GM18951 (cell line): ENCODE measurements around the gene PCBP3.
"Not testable (repeated sequence)": the region's sequence is repeated elsewhere in the genome, so short reads cannot be mapped to it uniquely, and the experiment has no call there.

Experiments used
- POLR2A ChIP-seq: IDR thresholded peaks from 4 replicates; pipeline ENCODE4 v1.6.1; 2011; ENCODE audit warnings: mild to moderate bottlenecking; ENCODE audit not compliant: insufficient read length, insufficient read depth; ENCODE audit errors: extremely low read depth
- in situ Hi-C: fragments of 300-500 bp; cut with MboI; formaldehyde crosslinking; loops from one replicate; pipeline ENCODE4 v1.12.0; 2022; ENCODE audit warnings: low sequenced_read_pairs, mixed read lengths, inconsistent platforms; ENCODE audit not compliant: unreplicated experiment

PCBP3 gene

DNA sequence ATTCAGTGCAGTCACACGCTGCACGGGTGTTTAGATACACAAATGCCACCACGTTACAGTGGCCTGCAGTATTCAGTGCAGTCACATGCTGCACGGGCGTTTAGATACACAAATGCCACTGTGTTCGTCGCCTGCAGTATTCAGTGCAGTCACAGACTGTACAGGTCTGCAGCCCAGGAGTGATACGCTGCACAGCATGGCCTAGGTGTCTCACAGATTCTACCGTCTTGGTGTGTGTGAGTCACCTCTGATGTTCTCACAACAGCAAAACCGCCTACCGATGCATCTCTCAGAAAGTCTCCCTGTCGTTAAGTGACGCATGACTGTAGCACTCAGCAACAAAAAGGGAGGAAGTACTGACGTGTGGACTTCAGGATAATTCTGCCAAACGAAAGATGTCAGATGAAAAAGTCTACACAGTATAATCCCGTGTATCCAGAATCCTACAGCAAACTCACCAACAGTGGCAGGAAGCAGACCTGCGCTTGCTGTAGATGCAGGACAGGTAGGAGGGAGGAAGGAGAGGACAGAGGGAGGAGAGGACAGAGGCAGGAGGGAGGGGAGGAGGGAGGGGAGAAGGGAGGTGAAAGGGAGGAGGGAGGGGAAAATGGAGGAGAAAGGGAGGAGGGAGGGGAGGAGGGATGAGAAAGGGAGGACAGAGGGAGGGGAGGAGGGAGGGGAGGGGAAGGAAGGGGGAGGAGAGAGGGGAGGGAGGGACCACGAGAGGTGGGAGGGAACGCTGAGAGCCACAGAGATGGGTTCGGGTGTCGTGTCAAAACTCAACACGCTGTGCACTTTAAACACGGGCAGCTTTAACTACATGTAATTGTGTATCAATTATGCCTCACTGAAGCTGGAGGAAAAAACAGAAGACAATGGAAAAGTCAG, 36.3 kb upstream of the PCBP3 start:
- TF ChIP-seq POLR2A: no peak
- in situ Hi-C loops: no loop called here

DNA sequence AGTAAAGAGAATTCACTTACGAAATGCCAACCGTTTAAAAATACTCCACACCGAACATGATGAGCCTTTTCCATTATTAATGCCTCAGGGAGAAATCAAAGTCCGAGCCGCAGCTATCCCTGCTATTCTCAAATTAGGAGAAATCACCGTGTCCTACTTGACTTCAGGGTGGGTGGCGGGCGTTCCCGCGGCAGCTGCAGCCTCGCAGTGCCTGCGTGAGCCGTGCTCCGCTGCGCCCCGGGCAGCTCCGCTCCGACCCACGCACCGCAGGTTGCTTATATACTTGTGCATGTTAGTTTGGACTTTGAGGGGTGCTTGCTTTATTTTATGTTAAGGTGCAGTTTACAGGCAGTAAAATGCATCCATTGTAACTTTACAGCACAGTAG, 35.6 kb upstream of the PCBP3 start:
- in situ Hi-C loops: no loop called here
- TF ChIP-seq POLR2A: no peak

DNA sequence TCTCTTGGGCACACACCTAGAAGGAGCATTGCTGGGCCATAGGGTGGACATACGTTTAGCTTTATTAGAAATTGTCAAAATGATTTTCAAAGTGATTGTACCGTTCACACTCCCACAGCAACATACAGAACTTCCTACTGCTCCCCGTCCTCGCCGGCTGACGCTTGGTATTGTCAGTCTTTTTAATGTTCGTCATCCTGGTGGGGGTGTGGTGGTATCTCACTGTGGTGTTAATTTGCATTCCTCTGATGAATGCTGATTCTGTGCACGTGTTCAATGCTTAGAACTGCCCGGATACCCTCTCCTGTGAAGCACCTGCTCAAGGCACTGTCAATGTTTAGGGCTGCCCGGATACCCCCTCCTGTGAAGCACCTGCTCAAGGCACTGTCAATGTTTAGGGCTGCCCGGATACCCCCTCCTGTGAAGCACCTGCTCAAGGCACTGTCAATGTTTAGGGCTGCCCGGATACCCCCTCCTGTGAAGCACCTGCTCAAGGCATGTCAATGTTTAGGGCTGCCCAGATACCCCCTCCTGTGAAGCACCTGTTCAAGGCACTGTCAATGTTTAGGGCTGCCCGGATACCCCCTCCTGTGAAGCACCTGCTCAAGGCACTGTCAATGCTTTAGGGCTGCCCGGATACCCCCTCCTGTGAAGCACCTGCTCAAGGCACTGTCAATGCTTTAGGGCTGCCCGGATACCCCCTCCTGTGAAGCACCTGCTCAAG, 34.6 kb upstream of the PCBP3 start:
- in situ Hi-C loops: not testable (repeated sequence)

DNA sequence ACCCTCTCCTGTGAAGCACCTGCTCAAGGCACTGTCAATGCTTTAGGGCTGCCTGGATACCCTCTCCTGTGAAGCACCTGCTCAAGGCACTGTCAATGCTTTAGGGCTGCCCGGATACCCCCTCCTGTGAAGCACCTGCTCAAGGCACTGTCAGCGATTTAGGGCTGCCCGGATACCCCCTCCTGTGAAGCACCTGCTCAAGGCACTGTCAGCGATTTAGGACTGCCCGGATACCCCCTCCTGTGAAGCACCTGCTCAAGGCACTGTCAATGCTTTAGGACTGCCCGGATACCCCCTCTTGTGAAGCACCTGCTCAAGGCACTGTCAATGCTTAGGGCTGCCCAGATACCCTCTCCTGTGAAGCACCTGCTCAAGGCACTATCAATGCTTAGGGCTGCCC, 33.9 kb upstream of the PCBP3 start:
- in situ Hi-C loops: not testable (repeated sequence)

DNA sequence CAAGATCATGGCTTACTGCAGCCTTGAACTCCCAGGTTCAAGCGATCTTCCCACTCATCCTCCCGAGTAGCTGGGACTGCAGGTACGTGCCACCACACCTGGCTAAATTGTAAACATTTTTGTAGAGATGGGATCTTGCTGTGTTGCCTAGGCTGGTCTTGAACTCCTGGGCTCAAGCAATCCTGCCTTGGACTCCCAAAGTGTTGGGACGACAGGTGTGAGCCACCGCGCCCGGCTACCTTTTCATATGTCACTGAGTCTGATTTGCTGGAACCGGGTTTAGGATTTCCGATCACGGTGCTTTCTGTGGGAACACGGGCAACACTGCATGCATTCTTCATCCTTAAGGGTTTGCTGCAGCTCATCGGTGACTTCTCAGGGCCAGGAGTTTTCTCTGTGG, 32.2 kb upstream of the PCBP3 start:
- in situ Hi-C loops: no loop called here
- no peak for TF ChIP-seq POLR2A

DNA sequence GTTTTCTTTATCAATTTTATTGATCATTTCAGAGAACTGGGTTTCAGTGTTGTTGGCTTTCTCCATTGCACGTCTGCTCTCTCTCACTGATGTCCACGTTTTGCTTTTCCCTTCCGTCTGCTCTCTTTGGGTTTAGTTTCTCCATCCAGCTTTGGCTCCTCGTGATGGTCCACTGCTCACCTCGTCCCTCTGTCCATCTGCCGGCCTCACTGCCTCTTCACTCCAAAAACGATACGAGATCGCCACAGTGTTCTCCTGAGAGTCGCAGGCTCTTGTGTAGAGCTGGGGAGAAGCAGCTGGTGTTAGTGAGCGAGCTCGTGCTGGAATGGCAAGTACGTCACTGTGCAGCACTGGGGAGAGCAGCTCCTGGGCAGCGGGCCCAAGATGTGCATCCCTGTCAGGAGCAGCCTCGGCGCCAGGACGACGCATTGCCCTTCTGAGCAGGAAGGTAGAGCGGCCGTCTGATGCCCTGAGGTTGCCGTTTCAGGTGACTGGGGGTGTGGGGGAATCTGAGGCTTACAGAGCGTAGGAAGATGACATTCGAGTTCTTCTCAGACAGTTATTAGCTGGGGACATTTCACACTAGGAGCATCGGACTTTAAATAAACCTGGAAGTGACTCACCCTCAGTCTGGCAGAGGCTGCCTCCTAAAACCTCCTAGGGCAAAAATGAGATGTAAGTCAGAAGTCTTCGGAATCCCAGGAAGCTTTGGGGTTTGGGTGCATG, 31.4 kb upstream of the PCBP3 start:
- no peak for TF ChIP-seq POLR2A
- in situ Hi-C loops: no loop called here

DNA sequence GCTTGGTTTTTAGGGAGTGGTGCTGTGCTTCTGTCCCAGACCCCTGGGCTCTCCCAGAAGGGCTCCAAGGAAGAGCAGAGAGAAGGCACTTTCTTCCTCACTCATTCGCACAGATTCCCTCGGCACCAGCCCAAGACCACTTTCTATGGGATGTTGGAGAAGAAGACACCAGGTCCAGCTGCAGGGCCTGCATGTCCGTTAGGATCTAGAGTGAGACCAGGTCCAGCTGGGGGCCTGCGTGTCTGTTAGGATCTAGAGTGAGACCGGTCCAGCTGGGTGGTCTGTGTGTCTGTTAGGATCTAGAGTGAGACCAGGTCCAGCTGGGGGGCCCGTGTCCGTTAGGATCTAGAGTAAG, 30.9 kb upstream of the PCBP3 start:
- in situ Hi-C loops: not testable (repeated sequence)

DNA sequence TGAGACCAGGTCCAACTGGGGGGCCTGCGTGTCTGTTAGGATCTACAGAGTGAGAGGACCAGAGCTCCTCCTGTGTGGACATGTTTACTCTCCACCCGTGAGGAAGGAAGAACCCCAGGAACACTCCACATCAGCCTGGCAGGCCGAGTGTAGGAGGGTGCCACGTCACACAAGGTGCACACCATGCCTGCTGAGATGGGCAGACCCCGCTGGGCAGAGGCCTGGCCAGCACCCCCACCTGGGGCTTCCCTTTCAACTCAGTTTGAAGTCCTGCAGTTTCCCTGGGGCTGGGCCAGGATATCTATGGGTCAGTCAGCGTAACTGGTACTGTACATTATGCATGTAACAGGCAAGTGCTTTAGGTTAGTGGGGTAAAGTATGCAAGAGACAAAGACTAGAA, 30.1 kb upstream of the PCBP3 start:
- in situ Hi-C loops: no loop called here
- TF ChIP-seq POLR2A: no peak

DNA sequence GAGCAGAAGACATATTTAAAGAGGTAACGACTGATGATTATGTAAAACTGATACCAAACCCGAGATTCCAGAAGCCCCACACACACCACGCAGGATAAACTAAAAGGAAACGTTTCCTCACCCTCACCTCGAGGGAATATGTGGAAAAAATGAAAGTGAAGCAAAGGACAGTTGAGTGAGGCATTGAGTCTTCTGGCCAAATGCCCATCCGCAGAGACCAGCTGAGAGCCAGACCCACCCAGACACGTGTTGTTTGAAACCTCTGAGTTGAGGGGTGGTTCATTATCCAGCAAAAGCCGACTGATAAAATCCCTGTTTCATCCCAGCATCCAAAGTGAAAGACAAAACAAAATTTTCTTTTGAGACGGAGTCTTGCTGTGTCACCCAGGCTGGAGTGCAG, 29.6 kb upstream of the PCBP3 start:
- TF ChIP-seq POLR2A: no peak
- in situ Hi-C loops: no loop called here

DNA sequence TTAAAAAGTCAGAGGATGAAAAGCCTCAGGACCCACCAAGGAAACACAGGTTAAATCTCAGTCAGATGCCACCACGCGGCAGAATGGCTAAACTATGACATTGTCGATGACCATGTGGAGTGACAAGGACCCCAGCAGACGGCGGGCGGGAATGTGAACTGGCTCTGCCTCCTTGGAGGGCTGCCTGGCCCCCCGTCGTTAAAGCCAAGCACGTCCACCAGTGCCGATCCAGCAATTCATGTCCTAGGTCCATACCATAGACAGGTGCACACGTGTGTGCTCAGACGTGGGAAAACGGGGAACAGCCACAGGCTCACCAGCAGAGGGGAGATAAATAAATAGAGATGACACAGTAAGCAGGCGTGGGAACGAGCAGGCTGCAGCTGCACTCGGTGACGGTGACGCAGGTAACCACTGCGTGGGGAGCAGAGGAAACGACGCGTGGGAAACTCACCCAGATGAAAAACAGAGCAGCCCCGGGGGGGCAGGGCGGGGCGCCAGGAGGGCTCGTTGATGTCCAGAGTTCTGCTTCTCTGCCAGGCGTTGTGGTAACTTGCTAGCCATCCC, 28.3 kb upstream of the PCBP3 start:
- in situ Hi-C loops: no loop called here

DNA sequence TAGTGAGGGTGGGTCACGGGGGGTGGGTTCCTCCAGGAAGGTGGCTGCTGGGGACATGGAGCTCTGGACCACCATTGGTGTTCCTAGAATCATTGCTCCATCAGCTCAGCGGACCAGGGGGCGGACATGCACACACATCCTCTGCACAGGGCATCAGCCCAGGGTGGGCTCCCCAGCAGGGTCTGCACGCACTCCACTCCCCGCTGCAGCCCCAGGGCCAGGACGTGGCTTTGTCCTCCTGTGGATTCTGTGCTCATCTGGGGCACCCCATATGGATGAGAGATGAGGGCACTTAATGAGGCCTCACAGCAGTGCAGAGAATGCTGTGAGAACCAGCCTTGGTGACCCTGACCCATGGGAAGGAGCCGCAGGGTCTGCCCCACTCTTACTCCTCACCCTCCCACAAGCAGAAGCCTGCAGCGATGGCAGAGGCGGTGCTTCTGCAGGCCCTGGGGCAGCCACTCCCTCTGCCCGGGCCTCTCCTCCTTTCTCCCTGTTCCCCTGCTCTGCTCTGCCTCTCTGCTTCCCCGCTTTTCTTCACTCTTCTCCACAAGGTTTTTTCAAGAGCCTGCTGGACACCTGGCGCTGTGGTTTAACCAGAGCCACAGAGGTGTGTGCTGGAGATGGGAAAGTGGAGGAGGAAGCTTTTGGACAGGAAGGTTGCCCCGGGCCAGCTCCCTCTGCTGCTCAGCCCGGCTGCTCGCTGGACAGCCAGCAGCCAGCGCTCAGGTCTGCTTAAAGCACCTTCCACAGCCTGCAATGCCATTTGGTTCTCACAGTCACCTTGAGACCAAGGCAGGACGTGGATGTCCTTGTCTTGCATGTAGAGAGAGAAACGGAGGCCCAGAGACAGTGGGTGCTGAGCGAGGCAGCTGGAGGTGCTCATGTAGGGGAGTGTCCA, 26.3 kb upstream of the PCBP3 start:
- TF ChIP-seq POLR2A: no peak
- in situ Hi-C loops: no loop called here

More for the DNA sequence above, 28.3 kb upstream of the PCBP3 start:
- TF ChIP-seq POLR2A: no peak

DNA sequence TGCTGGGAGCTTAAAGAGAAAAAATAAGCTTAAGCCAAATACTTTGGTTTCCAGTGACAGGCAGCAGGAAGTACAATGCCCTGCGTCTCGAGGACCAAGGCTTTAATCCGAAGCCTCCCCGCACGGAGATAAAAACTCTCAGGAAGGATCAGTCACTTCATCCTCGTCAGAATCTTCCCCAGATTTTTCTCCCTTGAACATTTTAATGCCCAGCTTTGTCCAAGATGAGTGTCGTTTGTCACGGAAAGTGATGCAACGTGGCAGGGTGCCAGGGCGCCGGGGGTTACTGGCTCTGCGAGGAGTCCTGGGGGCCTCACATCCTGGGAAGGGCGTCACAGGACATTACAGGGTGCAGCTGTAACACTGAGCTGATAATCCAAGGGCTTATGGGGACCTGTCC, 25.2 kb upstream of the PCBP3 start:
- in situ Hi-C loops: no loop called here
- no peak for TF ChIP-seq POLR2A
